ENCODE data around the gene VWA3B. TPM values are rescaled to one million over a fixed set of nuclear protein-coding genes. Genes with fewer than 3 reads are reported as not detected.

The VWA3B gene
- total RNA-seq, 1 donor from 2014 or later: not detected

GRCh38 chr2:98296440-98296839, 209.5 kb downstream of the VWA3B start:
- no peak overlapping the region for H2AFZ ChIP-seq (ENCODE audit: low read depth, low read length)
- Mint-ChIP-seq H3K27me3 (ENCODE audit: low read depth, unreplicated experiment) (peaks cover 40% of the 10 kb centered on the region), H3K4me1 (ENCODE audit: low read depth, unreplicated experiment) (no peaks in the 10 kb centered on the region), H3K4me3 (ENCODE audit: unreplicated experiment) (no peak overlapping the region), H3K27ac (ENCODE audit: unreplicated experiment) (no peak overlapping the region), H3K36me3 (ENCODE audit: low read depth, unreplicated experiment) (no peaks in the 10 kb centered on the region), H3K9me3 (ENCODE audit: unreplicated experiment) (no peaks in the 10 kb centered on the region)
- TF ChIP-seq CTCF (IDR thresholded peaks at IDR 0.05; ENCODE audit: insufficient read depth, low read depth, low read length) (no peak), EZH2 (IDR thresholded peaks at IDR 0.05; ENCODE audit: insufficient read depth, low read length) (no peak)
- H3K9ac ChIP-seq (ENCODE audit: low read length): no peak overlapping the region
- H3K4me3 ChIP-seq (ENCODE audit: insufficient read depth, low read depth, low read length): no peak overlapping the region
- FAIRE-seq (no peak), DNase-seq (ENCODE audit: low read depth) (no peak)
- no peaks in the 10 kb centered on the region for H3K9me3 ChIP-seq (ENCODE audit: insufficient read depth, low read depth, low read length)
- H3K27ac ChIP-seq (ENCODE audit: low read depth, low read length): no peak overlapping the region
- peaks cover under 1% of the 10 kb centered on the region for H3K27me3 ChIP-seq (ENCODE audit: insufficient read depth, low read length)
- no peak overlapping the region for H3K4me2 ChIP-seq (ENCODE audit: low read length)
- no peaks in the 10 kb centered on the region for H3K36me3 ChIP-seq (ENCODE audit: insufficient read depth, low read length)
- H4K20me1 ChIP-seq (ENCODE audit: insufficient read depth, low read length): no peaks in the 10 kb centered on the region
- H3K79me2 ChIP-seq (ENCODE audit: insufficient read depth, low read length): no peaks in the 10 kb centered on the region
- H3K4me1 ChIP-seq (ENCODE audit: insufficient read depth, low read length): no peaks in the 10 kb centered on the region

DNA sequence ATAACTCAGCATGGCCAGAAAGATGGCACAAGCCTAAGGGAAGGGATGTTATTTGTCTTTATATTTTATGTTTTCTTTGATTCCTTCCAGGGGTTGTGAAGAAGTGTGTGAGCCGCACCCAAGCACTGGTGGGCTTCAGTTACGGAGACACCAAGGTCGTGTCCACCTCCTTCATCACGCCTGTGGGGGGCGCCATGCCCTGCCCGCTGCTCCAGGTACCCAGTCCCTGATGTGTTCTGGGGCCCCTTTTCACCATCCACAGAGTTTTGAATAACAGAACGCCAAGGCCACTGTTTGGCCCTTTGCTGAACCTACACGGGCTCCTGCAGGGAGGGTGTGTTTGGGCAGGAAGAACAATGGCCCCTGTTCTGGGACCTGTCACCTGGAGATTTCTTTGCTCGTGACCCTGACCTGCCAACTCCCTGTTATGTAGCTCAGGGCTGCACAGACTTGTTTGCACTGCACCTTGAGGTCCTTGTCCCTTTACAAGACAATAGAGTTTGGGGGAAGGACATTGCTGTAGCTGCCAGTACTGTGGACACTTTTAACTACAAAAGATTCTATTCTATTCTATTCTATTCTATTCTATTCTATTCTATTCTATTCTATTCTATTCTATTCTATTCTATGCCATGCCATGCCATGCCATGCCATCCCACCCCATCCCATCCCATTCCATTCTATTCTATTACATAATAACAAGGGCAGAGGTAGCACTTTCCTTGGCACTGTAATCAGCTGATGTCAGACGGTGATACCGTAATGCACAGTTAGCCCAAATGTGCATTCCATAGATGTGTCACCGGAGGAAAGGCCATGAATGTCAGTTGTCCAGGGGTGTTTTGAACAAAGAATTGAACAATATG, 211.1 kb downstream of the VWA3B start:
- H3K9ac ChIP-seq (ENCODE audit: low read length): no peak overlapping the region
- Mint-ChIP-seq H3K9me3 (ENCODE audit: unreplicated experiment) (no peaks in the 10 kb centered on the region), H3K4me3 (ENCODE audit: unreplicated experiment) (no peak overlapping the region), H3K27ac (ENCODE audit: unreplicated experiment) (no peak overlapping the region), H3K27me3 (ENCODE audit: low read depth, unreplicated experiment) (peaks cover 53% of the 10 kb centered on the region), H3K4me1 (ENCODE audit: low read depth, unreplicated experiment) (no peaks in the 10 kb centered on the region), H3K36me3 (ENCODE audit: low read depth, unreplicated experiment) (no peaks in the 10 kb centered on the region)
- no peaks in the 10 kb centered on the region for H3K4me1 ChIP-seq (ENCODE audit: insufficient read depth, low read length)
- H3K4me3 ChIP-seq (ENCODE audit: insufficient read depth, low read depth, low read length): no peak overlapping the region
- no peak overlapping the region for H3K27ac ChIP-seq (ENCODE audit: low read depth, low read length)
- no peaks in the 10 kb centered on the region for H3K9me3 ChIP-seq (ENCODE audit: insufficient read depth, low read depth, low read length)
- TF ChIP-seq EZH2 (IDR thresholded peaks at IDR 0.05; ENCODE audit: insufficient read depth, low read length) (no peak), CTCF (IDR thresholded peaks at IDR 0.05; ENCODE audit: insufficient read depth, low read depth, low read length) (no peak)
- H3K27me3 ChIP-seq (ENCODE audit: insufficient read depth, low read length): peaks cover 2% of the 10 kb centered on the region
- no peak overlapping the region for H3K4me2 ChIP-seq (ENCODE audit: low read length)
- no peaks in the 10 kb centered on the region for H3K79me2 ChIP-seq (ENCODE audit: insufficient read depth, low read length)
- DNase-seq (ENCODE audit: low read depth): no peak
- no peaks in the 10 kb centered on the region for H3K36me3 ChIP-seq (ENCODE audit: insufficient read depth, low read length)
- no peak for FAIRE-seq
- H2AFZ ChIP-seq (ENCODE audit: low read depth, low read length): no peak overlapping the region
- H4K20me1 ChIP-seq (ENCODE audit: insufficient read depth, low read length): no peaks in the 10 kb centered on the region

GRCh38 chr2:98298683-98299164, 211.8 kb downstream of the VWA3B start:
- H3K36me3 ChIP-seq (ENCODE audit: insufficient read depth, low read length): no peaks in the 10 kb centered on the region
- no peaks in the 10 kb centered on the region for H4K20me1 ChIP-seq (ENCODE audit: insufficient read depth, low read length)
- no peak overlapping the region for H3K9ac ChIP-seq (ENCODE audit: low read length)
- no peak overlapping the region for H3K27ac Mint-ChIP-seq (ENCODE audit: unreplicated experiment)
- H3K9me3 Mint-ChIP-seq (ENCODE audit: unreplicated experiment): no peaks in the 10 kb centered on the region
- H3K4me3 Mint-ChIP-seq (ENCODE audit: unreplicated experiment): no peak overlapping the region
- DNase-seq (ENCODE audit: low read depth) (no peak), FAIRE-seq (no peak)
- no peak overlapping the region for H3K4me2 ChIP-seq (ENCODE audit: low read length)
- no peak overlapping the region for H3K4me3 ChIP-seq (ENCODE audit: insufficient read depth, low read depth, low read length)
- no peak overlapping the region for H2AFZ ChIP-seq (ENCODE audit: low read depth, low read length)
- H3K27ac ChIP-seq (ENCODE audit: low read depth, low read length): no peak overlapping the region
- peaks cover 2% of the 10 kb centered on the region for H3K27me3 ChIP-seq (ENCODE audit: insufficient read depth, low read length)
- H3K36me3 Mint-ChIP-seq (ENCODE audit: low read depth, unreplicated experiment): no peaks in the 10 kb centered on the region
- H3K9me3 ChIP-seq (ENCODE audit: insufficient read depth, low read depth, low read length): no peaks in the 10 kb centered on the region
- H3K27me3 Mint-ChIP-seq (ENCODE audit: low read depth, unreplicated experiment): peaks cover 55% of the 10 kb centered on the region
- TF ChIP-seq CTCF (IDR thresholded peaks at IDR 0.05; ENCODE audit: insufficient read depth, low read depth, low read length) (no peak), EZH2 (IDR thresholded peaks at IDR 0.05; ENCODE audit: insufficient read depth, low read length) (no peak)
- no peaks in the 10 kb centered on the region for H3K4me1 Mint-ChIP-seq (ENCODE audit: low read depth, unreplicated experiment)
- no peaks in the 10 kb centered on the region for H3K4me1 ChIP-seq (ENCODE audit: insufficient read depth, low read length)
- H3K79me2 ChIP-seq (ENCODE audit: insufficient read depth, low read length): no peaks in the 10 kb centered on the region

All from astrocyte (in vitro differentiated cells and primary cell).